ENCODE results near the gene PTH2.

- 0 out of 2 replicates have a peak, but pooled peaks have one; percentile 12 for TF ChIP-seq ESRRA (CRISPR knock-in tag; IDR thresholded peaks at IDR 0.05; ENCODE audit: borderline replicate concordance)
- TF ChIP-seq CTCF (IDR thresholded peaks at IDR 0.05), result no peak
- no peak for TF ChIP-seq ZNF232 (CRISPR knock-in tag; IDR thresholded peaks at IDR 0.05)
- TF ChIP-seq FOXK1 (CRISPR knock-in tag; IDR thresholded peaks at IDR 0.05), result no peak; the same call in 1 of the 2 replicates
- no peak for TF ChIP-seq HMGXB4 (CRISPR knock-in tag; IDR thresholded peaks at IDR 0.05)
- no peak for TF ChIP-seq CDX4 (CRISPR knock-in tag; IDR thresholded peaks at IDR 0.05; ENCODE audit: borderline replicate concordance)
- TF ChIP-seq OVOL2 (CRISPR knock-in tag; IDR thresholded peaks at IDR 0.05; ENCODE audit: borderline replicate concordance), result no peak
- no peak for TF ChIP-seq JUN (CRISPR knock-in tag; IDR thresholded peaks at IDR 0.05)
- TF ChIP-seq TP53 (CRISPR knock-in tag; IDR thresholded peaks at IDR 0.05), result no peak
- TF ChIP-seq CREB1 (CRISPR knock-in tag; IDR thresholded peaks at IDR 0.05), result peak; percentile 23; the same call in 1 of the 2 replicates
- TF ChIP-seq SP1 (CRISPR knock-in tag; conservative IDR thresholded peaks at IDR 0.05), result peak; percentile 54; the same call in 1 of the 2 replicates
These were observed 19.6 kb downstream of the PTH2 start for GRCh38 chr19:49403404-49404187.
